ENCODE data around the gene MACROH2A2.

DNA sequence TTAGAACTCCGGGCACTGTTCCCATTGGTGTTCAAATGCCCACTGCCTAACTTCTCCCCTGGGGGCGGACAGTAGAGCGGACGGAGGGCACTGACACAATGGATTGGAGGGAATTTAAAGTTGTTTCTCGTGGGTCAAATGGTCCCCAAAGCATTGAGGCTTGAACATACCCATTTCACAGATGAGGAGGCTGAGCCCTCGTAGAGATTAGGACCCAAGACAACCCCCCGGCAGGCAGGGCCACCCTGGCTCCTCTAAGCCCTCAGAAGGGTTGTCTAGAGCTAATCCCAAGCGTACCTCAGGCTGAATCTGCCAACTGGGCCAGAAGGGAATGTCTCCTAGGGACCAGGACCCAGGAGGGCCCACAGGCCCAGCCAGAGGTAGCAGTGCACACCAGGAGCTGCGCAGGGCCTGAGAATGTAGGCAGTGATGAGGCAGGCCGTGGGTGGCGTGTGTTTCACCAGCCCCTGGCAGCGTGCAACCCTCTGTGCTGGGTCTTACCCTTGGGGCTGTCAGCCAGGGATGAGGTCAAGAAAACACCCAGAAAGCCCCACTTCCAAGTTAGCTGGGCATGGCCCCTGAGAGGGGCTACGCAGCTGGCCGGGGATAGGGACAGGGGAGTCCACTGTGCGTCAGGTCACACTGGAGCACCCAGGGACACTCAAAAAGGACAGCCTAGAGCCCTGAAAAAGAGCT is 74.2 kb downstream of the MACROH2A2 start:
- TF ChIP-seq, protein P1, sequence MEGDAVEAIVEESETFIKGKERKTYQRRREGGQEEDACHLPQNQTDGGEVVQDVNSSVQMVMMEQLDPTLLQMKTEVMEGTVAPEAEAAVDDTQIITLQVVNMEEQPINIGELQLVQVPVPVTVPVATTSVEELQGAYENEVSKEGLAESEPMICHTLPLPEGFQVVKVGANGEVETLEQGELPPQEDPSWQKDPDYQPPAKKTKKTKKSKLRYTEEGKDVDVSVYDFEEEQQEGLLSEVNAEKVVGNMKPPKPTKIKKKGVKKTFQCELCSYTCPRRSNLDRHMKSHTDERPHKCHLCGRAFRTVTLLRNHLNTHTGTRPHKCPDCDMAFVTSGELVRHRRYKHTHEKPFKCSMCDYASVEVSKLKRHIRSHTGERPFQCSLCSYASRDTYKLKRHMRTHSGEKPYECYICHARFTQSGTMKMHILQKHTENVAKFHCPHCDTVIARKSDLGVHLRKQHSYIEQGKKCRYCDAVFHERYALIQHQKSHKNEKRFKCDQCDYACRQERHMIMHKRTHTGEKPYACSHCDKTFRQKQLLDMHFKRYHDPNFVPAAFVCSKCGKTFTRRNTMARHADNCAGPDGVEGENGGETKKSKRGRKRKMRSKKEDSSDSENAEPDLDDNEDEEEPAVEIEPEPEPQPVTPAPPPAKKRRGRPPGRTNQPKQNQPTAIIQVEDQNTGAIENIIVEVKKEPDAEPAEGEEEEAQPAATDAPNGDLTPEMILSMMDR (IDR thresholded peaks at IDR 0.05): no peak
- no peak for TF ChIP-seq POLR2A (IDR thresholded peaks at IDR 0.05)

All from thyroid gland (tissue), 4 donors.